HG03097 (cell line): Measurements from ENCODE around the gene NPTXR.
"Not testable (repeated sequence)": the region's sequence is repeated elsewhere in the genome, so short reads cannot be mapped to it uniquely, and the experiment has no call there.

ENCODE experiments used
- ATAC-seq: cut with Tn5 transposase; IDR thresholded peaks from one replicate; pipeline ENCODE4 v1.9.1; 2021; ENCODE audit not compliant: unreplicated experiment, low FRiP score

Gene NPTXR

GRCh38 chr22:38833061-38833460 lies 10.8 kb downstream of the NPTXR start:
- ATAC-seq = no peak

GRCh38 chr22:38832005-38832978 lies 11.5 kb downstream of the NPTXR start:
- no peak for ATAC-seq

- ATAC-seq = no peak
Observed at GRCh38 chr22:38831166-38831945, 12.5 kb downstream of the NPTXR start.

- ATAC-seq = no peak
Observed at GRCh38 chr22:38830845-38831108, 13.1 kb downstream of the NPTXR start.

GRCh38 chr22:38830026-38830844 lies 13.6 kb downstream of the NPTXR start:
- no peak for ATAC-seq

- no peak for ATAC-seq
Observed at GRCh38 chr22:38829485-38829884, 14.3 kb downstream of the NPTXR start.

GRCh38 chr22:38828616-38829205 lies 15.1 kb downstream of the NPTXR start:
- ATAC-seq = no peak

- ATAC-seq = no peak
Observed at GRCh38 chr22:38828191-38828590, 15.6 kb downstream of the NPTXR start.

DNA sequence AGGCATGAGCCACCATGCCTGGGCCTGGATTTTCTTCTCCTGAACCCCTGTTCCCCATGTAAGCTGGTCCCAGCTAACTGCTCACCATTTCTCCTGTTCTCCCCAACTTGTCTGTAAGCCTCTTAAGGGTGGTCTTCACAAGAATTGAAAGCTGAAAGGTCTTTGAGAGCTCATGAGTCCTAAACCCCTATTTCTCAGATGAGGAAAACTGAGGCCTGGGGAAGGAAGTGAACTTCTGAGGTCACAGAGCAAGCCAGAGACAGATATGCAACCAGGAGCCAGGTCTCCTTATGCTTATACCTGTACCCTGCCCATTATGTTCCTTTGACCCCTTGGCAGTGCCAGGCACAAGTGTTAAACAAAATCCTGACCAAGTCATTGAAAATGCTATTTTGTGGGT lies 16.3 kb downstream of the NPTXR start:
- no peak for ATAC-seq

GRCh38 chr22:38826801-38827200 lies 17.0 kb downstream of the NPTXR start:
- no peak for ATAC-seq

DNA sequence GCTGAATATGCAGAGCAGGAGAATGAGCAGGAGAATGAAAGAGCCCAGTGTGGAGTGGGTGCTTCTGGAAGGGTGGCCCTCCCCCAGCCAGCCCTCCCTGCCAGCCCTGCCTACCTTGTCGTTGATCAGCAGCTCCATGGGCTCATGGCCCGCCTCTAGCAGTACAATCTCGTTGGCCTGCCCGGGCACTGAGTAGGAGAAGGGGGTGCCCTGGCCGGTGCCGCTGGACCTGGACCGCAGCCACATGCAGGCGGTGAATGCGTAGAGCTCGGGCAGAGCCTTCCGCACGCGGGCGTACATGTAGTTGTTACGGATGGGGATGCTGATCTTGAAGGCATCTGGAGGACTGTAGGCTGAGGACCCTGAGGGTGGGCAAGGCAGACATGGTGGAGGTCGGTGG lies 17.4 kb downstream of the NPTXR start:
- no peak for ATAC-seq

DNA sequence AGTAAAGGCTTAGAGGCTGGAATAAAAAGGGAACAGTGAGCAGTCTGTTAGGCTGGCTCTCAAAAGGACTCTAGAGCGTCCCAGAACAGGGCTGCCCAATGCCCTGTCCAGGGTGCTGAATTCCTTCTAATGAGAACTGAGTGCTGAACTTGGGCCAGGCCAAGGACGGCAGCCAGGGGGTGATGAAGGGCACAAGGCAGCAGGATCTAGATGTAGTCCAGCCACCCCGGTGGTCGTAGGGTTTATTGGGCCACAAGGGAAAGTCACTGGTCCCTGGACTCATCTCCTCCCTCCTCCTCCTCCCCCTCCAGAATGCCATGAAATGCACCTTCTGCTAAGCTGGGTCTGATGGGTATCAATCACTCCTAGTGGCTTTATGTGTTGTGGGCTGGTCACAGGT lies 19.2 kb downstream of the NPTXR start:
- ATAC-seq = no peak

- no peak for ATAC-seq
Observed at GRCh38 chr22:38823637-38824036, 20.2 kb downstream of the NPTXR start.

DNA sequence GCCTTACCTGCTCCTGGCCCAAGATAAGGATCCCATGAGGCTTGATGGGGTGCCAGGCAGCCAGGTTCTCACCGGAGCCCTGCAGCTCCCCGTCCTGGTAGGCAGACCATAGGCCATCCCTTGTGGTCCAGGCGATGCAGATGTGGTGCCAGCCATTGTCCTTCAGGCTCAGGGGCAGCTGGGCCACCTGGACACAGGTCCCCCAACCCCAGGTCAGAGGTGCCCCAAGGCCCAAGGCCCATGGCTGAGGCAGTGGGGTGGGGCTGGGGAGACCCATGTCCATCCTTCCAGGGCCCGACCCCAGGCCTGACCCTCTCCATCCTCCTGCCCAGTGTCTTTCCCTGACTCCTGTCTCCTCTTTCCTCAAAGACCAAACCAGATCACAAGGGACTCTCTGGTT lies 20.8 kb downstream of the NPTXR start:
- no peak for ATAC-seq

DNA sequence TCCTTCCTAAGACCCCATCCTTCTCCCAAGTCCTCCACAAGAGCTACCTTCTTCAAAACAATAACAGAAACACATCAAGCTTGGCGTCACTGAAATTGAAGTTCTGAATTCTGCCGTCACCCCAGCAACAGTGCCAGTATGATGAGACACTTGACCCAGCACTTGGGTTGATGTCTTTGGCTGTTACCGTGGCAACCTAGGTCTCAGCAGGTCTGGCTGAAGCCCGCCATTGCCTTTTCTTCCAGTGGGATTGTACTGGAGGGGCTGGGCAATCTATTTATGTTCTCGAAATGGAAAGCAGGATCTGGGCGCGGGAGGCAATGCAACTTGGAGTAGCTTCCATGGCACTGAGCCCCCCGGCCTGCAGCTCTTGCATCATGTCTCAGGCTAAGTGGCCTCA lies 23.8 kb downstream of the NPTXR start:
- no peak for ATAC-seq

DNA sequence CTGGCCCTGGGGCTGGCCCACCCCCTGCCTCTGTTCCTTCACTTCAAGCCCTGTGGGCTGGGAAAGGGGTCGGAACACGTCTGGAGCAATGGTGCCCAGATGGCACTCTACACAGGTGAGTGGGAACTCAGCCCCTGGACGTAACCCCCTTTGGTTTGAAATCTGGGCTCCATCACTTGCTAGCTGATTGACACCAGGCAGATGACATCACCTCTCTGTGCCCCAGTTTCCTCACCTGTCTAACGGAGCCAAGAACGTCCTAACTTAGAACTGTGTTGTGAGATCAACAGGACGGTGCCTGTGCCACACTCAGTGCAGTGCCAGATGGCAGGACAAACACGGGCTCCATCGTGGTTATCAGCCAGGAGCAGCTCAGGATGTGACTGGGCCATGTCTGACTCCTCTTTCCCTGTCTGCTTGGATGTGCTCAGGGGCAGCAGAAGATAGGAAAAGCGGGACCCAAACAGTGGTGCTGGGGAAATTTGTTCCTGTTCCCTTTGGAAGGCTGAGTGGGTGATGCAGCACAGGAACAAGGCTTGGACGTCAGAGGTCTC lies 24.4 kb downstream of the NPTXR start:
- ATAC-seq = no peak

GRCh38 chr22:38817196-38817595 lies 26.6 kb downstream of the NPTXR start:
- no peak for ATAC-seq

- no peak for ATAC-seq
Observed at GRCh38 chr22:38815842-38816241, 28.0 kb downstream of the NPTXR start.

GRCh38 chr22:38811241-38811640 lies 32.6 kb downstream of the NPTXR start:
- ATAC-seq = no peak

DNA sequence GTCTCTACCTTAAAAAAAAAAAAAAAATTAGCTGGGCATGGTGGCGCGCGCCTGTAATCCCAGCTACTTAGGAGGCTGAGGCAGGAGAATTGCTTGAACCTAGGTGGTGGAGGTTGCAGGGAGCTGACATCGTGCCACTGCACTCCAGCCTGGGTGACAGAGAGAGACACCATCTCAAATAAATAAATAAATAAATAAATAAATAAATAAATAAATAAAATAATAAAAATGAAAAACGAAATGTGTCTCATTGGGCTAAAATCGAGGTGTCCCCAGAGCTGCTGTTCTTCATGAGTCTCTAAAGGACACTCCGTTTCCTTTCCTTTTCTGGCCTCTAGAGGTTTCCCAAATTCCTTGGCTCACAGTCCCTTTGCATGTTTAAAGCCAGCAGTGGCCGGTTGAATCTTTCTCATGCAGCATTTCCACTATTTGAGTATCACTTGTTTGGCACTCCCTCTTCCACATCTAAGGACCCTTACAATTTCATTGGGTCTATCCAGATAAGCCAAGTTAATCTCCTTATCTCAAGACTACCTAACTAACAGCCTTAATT lies 38.7 kb downstream of the NPTXR start:
- ATAC-seq = not testable (repeated sequence)
